ENCODE measurements around the gene POLR3B.
"Not testable (repeated sequence)": the region's sequence is repeated elsewhere in the genome, so short reads cannot be mapped to it uniquely, and the experiment has no call there.

POLR3B gene

GRCh38 chr12:106446419-106447092 is 89.0 kb downstream of the POLR3B start:
- DNase-seq (ENCODE audit: low read depth, low spot score), result no peak

GRCh38 chr12:106452309-106452708 is 94.8 kb downstream of the POLR3B start:
- DNase-seq (ENCODE audit: low read depth, low spot score), result no peak
- no peak overlapping the region for H3K27ac ChIP-seq

More at GRCh38 chr12:106446419-106447092, 89.0 kb downstream of the POLR3B start:
- H3K27ac ChIP-seq, result no peak overlapping the region

GRCh38 chr12:106455111-106455510 is 97.6 kb downstream of the POLR3B start:
- DNase-seq (ENCODE audit: low read depth, low spot score), result no peak
- no peak overlapping the region for H3K27ac ChIP-seq

DNA sequence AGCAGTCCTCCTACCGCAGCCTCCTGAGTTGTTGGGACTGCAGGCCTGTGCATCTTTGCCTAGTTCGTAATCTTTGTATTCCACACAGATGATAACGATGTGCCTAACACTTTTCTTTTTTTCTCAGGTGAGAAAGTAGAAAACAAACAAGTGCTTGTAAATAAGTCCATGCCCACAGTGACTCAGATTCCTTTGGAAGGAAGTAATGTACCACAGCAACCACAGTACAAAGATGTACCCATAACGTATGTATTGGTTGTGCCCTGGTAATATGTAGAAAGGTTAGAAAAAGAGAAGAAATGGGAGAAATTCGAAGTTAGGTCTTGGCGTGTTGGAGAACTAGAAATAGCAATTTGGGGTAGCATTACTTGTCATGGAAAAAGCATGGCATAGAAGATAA is 101.6 kb downstream of the POLR3B start:
- no peak for DNase-seq (ENCODE audit: low read depth, low spot score)
- no peak overlapping the region for H3K27ac ChIP-seq

DNA sequence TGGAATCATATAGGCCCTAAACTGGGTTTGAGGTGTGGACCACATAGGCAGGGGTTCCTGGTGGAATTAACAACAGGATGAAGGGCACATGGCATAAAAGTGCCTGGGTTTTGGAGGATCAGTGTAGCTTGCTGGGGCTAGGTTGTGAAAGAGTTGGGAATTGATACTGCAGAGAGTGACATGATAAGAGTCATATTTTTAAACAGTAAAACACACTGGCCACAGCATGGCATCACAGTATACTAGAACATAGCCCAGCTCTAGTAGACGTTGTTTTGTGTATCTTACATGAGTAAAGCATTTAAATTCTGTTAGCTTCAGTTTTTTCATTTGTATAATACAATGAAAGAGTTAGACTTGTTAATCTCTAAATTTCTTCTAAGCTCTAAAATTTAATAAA is 102.0 kb downstream of the POLR3B start:
- DNase-seq (ENCODE audit: low read depth, low spot score), result no peak
- no peak overlapping the region for H3K27ac ChIP-seq

DNA sequence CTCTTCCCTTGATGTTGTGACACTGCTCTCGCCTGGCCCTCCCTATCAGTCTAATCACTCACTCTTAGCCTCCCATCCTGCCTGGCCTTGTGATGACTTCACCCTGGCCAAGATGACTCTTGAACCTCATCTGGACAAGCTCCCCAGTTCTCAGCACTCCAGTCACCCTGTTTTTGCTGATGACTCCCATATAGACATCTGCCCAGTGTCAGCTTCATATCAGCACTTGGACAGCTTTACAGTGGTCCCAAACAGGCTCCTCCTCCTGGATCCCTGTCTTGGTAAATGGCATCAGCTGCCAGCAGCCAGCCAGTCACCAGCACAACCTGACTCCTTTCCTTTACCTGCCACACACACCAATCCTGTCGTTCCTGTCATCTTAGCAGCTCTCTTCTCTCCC is 104.2 kb downstream of the POLR3B start:
- H3K27ac ChIP-seq, result no peak overlapping the region
- no peak for DNase-seq (ENCODE audit: low read depth, low spot score)

DNA sequence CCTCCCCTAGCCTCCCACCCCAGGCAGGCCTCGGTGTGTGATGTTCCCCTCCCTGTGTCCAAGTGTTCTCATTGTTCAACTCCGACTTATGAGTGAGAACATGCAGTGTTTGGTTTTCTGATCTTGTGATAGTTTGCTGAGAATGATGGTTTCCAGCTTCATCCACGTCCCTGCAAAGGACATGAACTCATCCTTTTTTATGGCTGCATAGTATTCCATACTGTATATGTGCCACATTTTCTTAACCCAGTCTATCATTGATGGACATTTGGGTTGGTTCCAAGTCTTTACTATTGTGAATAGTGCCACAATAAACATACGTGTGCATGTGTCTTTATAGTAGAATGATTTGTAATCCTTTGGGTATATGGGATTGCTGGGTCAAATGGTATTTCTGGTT is 108.1 kb downstream of the POLR3B start:
- not testable (repeated sequence) for DNase-seq (ENCODE audit: low read depth, low spot score); H3K27ac ChIP-seq

DNA sequence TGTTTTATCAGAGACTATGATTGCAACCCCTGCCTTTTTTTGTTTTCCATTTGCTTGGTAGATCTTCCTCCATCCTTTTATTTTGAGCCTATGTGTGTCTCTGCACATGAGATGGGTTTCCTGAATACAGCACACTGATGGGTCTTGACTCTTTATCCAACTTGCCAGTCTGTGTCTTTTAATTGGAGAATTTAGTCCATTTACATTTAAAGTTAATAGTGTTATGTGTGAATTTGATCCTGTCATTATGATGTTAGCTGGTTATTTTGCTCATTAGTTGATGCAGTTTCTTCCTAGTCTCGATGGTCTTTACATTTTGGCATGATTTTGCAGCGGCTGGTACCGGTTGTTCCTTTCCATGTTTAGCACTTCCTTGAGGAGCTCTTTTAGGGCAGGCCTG is 118.1 kb downstream of the POLR3B start:
- DNase-seq (ENCODE audit: low read depth, low spot score); H3K27ac ChIP-seq: not testable (repeated sequence)

- not testable (repeated sequence) for DNase-seq (ENCODE audit: low read depth, low spot score); H3K27ac ChIP-seq
Observed at GRCh38 chr12:106477627-106478026, 120.1 kb downstream of the POLR3B start.

GRCh38 chr12:106480251-106480650 is 122.7 kb downstream of the POLR3B start:
- no peak for DNase-seq (ENCODE audit: low read depth, low spot score)

GRCh38 chr12:106481246-106481645 is 123.7 kb downstream of the POLR3B start:
- H3K27ac ChIP-seq, result no peak overlapping the region
- DNase-seq (ENCODE audit: low read depth, low spot score), result no peak

More at GRCh38 chr12:106480251-106480650, 122.7 kb downstream of the POLR3B start:
- no peak overlapping the region for H3K27ac ChIP-seq

- DNase-seq (ENCODE audit: low read depth, low spot score), result no peak
Observed at GRCh38 chr12:106487664-106488063, 130.1 kb downstream of the POLR3B start.

DNA sequence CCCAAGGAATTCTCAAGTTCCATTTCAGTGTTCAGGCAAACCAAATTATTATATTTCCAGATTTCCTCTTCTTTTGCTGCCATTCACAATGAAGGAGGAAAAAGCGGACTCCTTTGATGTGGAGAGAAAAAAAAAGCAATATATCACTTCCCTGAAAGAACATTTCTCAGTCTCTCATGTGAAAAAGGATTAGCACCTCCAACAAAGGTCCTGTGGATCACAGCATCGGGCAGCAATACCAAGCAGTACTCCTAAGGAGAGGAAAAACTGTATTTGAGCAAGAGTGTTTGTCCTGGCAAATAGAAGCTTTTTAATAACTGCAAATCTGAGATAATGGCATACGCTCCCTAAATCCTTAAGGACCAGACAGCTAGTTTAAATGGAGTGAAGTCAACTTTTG is 131.3 kb downstream of the POLR3B start:
- H3K27ac ChIP-seq, result no peak overlapping the region
- no peak for DNase-seq (ENCODE audit: low read depth, low spot score)

More at GRCh38 chr12:106487664-106488063, 130.1 kb downstream of the POLR3B start:
- no peak overlapping the region for H3K27ac ChIP-seq

GRCh38 chr12:106490264-106490663 is 132.7 kb downstream of the POLR3B start:
- no peak overlapping the region for H3K27ac ChIP-seq
- DNase-seq (ENCODE audit: low read depth, low spot score), result no peak

GRCh38 chr12:106492857-106493256 is 135.3 kb downstream of the POLR3B start:
- no peak overlapping the region for H3K27ac ChIP-seq
- DNase-seq (ENCODE audit: low read depth, low spot score), result no peak

GRCh38 chr12:106493531-106493930 is 136.0 kb downstream of the POLR3B start:
- no peak for DNase-seq (ENCODE audit: low read depth, low spot score)
- H3K27ac ChIP-seq, result no peak overlapping the region

DNA sequence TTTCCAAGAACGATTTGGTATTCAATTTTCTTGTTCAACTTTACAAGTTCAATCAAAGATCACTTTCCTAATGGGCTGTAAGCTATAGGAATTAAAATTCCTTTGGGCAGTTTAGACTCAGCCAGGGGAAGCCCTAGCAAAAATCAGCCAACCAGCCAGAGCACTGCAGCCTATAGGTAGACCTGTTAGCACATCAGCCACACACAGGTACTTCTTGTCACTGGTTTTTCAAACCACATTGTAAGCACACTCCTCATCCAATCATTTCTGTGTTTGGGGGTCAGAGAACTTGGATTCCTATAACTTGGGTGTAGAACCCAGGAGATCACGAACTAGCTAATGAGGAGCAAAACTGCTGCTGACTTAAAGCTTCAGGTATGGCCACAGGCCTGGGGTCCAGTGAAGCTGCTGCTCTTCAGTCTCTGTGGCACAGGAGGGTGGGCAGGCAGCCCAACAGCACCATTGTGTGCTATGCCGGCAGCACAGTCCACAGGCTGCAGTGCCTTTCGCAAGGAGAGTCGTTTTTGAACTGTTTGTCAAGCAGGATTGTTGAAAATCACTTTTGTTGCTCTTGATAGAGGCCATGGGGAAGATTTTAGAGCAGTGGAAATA is 137.9 kb downstream of the POLR3B start:
- DNase-seq (ENCODE audit: low read depth, low spot score), result no peak
- H3K27ac ChIP-seq, result no peak overlapping the region

DNA sequence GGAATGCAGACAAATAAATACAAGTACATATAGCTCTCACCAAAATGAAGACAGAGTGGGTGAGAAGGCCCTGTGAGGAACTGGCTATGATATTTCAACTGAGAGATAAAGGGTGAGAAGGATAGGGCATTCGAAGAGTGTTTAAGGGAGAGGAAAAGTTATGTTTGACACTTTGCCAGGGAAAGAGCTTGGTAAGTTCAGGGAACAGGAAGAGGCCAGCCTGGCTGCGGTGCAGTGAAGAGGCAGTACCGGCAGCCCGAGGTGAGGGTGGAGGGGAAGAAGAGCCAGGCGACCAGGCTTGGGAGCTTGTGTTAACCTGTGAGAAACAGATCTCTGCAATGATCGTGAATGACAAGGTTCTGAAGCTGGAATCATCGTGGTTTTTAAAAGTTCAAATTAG is 140.5 kb downstream of the POLR3B start:
- no peak overlapping the region for H3K27ac ChIP-seq
- DNase-seq (ENCODE audit: low read depth, low spot score), result no peak

GRCh38 chr12:106499628-106500027 is 142.1 kb downstream of the POLR3B start:
- DNase-seq (ENCODE audit: low read depth, low spot score), result no peak

DNA sequence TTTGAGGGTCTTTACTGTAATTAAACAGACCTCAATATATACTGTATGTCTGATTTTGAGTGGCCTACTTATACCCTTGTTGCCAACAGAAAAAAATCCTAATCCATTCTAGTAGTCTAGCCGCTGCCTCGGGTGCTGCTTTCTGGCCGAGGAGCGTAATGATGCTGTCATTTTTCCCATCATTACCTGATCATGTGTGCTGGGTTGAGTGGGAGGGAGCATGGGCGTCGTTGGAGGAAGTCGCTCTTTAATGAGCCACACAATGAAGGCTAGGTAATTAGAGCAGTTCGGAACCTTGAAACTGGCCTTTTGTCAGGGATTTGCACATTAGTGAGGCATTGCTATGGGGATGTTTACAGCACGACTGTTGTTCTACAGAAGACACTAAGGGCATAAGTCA is 149.1 kb downstream of the POLR3B start:
- no peak overlapping the region for H3K27ac ChIP-seq

More at GRCh38 chr12:106499628-106500027, 142.1 kb downstream of the POLR3B start:
- no peak overlapping the region for H3K27ac ChIP-seq

DNA sequence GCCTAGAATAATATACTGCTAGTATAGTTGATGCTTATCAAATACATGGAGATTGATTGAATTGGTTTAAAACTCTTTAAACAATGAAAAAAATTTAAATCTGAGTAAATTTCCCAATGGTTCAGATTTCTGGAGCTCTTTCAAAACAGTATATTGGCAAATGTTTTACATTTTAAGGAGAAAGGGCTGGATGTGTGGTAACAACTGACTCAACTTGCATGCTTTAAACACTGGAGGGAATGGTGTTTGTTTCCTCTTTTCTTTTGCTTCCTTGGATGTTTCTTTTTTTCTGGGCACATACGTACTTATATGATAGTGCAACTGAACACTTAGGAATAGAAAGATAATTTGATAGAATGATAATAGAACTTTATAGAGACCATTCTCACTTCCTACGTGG is 151.4 kb downstream of the POLR3B start:
- DNase-seq (ENCODE audit: low read depth, low spot score), result no peak
- no peak overlapping the region for H3K27ac ChIP-seq

More for the DNA sequence above, 149.1 kb downstream of the POLR3B start:
- DNase-seq (ENCODE audit: low read depth, low spot score), result no peak

GRCh38 chr12:106511365-106511764 is 153.8 kb downstream of the POLR3B start:
- H3K27ac ChIP-seq, result no peak overlapping the region
- DNase-seq (ENCODE audit: low read depth, low spot score), result no peak

All from epithelial cell of prostate (primary cell).